HG02852 (cell line): ENCODE measurements around the gene ADK.

Experiments
- ATAC-seq: cut with Tn5 transposase; IDR thresholded peaks from one replicate; pipeline ENCODE4 v1.9.1; 2021; ENCODE audit warnings: mild to moderate bottlenecking, moderate library complexity; ENCODE audit not compliant: unreplicated experiment

The ADK gene

GRCh38 chr10:74642901-74643595 lies 492.0 kb downstream of the ADK start:
- no peak for ATAC-seq

GRCh38 chr10:74643596-74643975 lies 492.6 kb downstream of the ADK start:
- ATAC-seq: no peak

GRCh38 chr10:74644738-74645137 lies 493.7 kb downstream of the ADK start:
- no peak for ATAC-seq

GRCh38 chr10:74645692-74646091 lies 494.7 kb downstream of the ADK start:
- ATAC-seq: no peak

- ATAC-seq: no peak
These were observed 499.6 kb downstream of the ADK start for GRCh38 chr10:74650613-74651012.

- no peak for ATAC-seq
These were observed 500.5 kb downstream of the ADK start for GRCh38 chr10:74651565-74651964.

- ATAC-seq: no peak
These were observed 501.6 kb downstream of the ADK start for GRCh38 chr10:74652664-74653063.

GRCh38 chr10:74658511-74658910 lies 507.5 kb downstream of the ADK start:
- no peak for ATAC-seq

GRCh38 chr10:74662635-74663034 lies 511.6 kb downstream of the ADK start:
- ATAC-seq: no peak

GRCh38 chr10:74669210-74669609 lies 518.2 kb downstream of the ADK start:
- ATAC-seq: no peak

GRCh38 chr10:74671716-74672115 lies 520.7 kb downstream of the ADK start:
- no peak for ATAC-seq

GRCh38 chr10:74672430-74673165 lies 521.6 kb downstream of the ADK start:
- no peak for ATAC-seq

GRCh38 chr10:74674927-74675326 lies 523.9 kb downstream of the ADK start:
- ATAC-seq: no peak

- no peak for ATAC-seq
These were observed 524.5 kb downstream of the ADK start for GRCh38 chr10:74675484-74675883.

- ATAC-seq: peak; percentile 91
These were observed 526.9 kb downstream of the ADK start for GRCh38 chr10:74677951-74678350.

GRCh38 chr10:74681917-74682627 lies 531.1 kb downstream of the ADK start:
- no peak for ATAC-seq

- ATAC-seq: no peak
These were observed 532.0 kb downstream of the ADK start for GRCh38 chr10:74683067-74683466.

- no peak for ATAC-seq
These were observed 532.8 kb downstream of the ADK start for GRCh38 chr10:74683621-74684364.

GRCh38 chr10:74684462-74684861 lies 533.4 kb downstream of the ADK start:
- ATAC-seq: no peak

- no peak for ATAC-seq
These were observed 534.5 kb downstream of the ADK start for GRCh38 chr10:74685564-74685963.

GRCh38 chr10:74690393-74690792 lies 539.4 kb downstream of the ADK start:
- no peak for ATAC-seq
